Uterus (tissue), 4 donors: ENCODE measurements around the gene TBXAS1. TPM values are rescaled to one million over a fixed set of nuclear protein-coding genes. Genes with fewer than 3 reads are reported as not detected.
A peak's percentile ranks its signal among the peaks of the same experiment; 100 is the strongest.

Source experiments
- DNase-seq, 2 donors: peaks; one replicate each; pipeline ENCODE4 v3.0.0-alpha.2; 2019 to 2020
- H3K27ac ChIP-seq, 2 donors: fragments of 200-600 bp; sonication (generic); 1 replicate in 1 of 2; 2 replicates in 1 of 2; pipeline ENCODE4 v1.5.1; 2016 to 2018
- H3K27me3 ChIP-seq, 2 donors: fragments of 200-600 bp; sonication (generic); one replicate each; pipeline ENCODE4 v1.5.1; 2018 to 2019; ENCODE audit warnings: control low read depth in 1 of 2
- H3K36me3 ChIP-seq, 2 donors: fragments of 200-600 bp; sonication (generic); one replicate each; pipeline ENCODE4 v1.5.1; 2019; ENCODE audit warnings: control low read depth in 1 of 2
- H3K4me1 ChIP-seq, 2 donors: fragments of 200-600 bp; sonication (generic); one replicate each; pipeline ENCODE4 v1.5.1; 2018 to 2019; ENCODE audit warnings: control low read depth in 1 of 2
- H3K4me3 ChIP-seq, 2 donors: fragments of 200-600 bp; sonication (generic); 1 replicate in 1 of 2; 2 replicates in 1 of 2; pipeline ENCODE4 v1.5.1; 2018 to 2019; ENCODE audit warnings: mild to moderate bottlenecking in 1 of 2
- H3K9me3 ChIP-seq, 2 donors: fragments of 200-600 bp; sonication (generic); one replicate each; pipeline ENCODE4 v1.5.1; 2019; ENCODE audit warnings: control low read depth in 1 of 2
- POLR2A ChIP-seq, 2 donors: fragments of 450-650 bp; IDR thresholded peaks; one replicate each; pipeline ENCODE4 v1.6.1; 2016; ENCODE audit warnings: antibody characterized with exemption in 2 of 2, mild to moderate bottlenecking in 1 of 2, moderate library complexity in 1 of 2
- intact Hi-C: fragments of 100-400 bp; cut with DNase I; formaldehyde crosslinking; loops from one replicate; pipeline ENCODE4 v1.15.1; 2023; ENCODE audit warnings: low total_unique reads
- total RNA-seq, 4 donors: library from RNA; depleted of rRNA in 3 of 4; stranded (reverse); fragments of >200 nt in 3 of 4; gene quantifications; one replicate each; pipeline versions ENCODE4 v1.1.0 to v1.2.4, GENCODE V29; 2014 to 2023
- TF ChIP-seq, protein P1 (sequence below), 4 experiments: fragments of 200-600 bp in 2 of 4; fragments of 450-650 bp in 2 of 4; sonication (generic) in 2 of 4; IDR thresholded peaks; one replicate each; pipeline ENCODE4 v1.5.1; 2016 to 2019; ENCODE audit warnings: antibody characterized with exemption in 4 of 4, mild to moderate bottlenecking in 2 of 4, moderate library complexity in 1 of 4
- donor health status: DM: yes; HTN: yes; CAD: no.

Gene TBXAS1
- total RNA-seq, 4 donors from 2014 or later: 6.6 to 14.3 (median 11.9) TPM

DNA sequence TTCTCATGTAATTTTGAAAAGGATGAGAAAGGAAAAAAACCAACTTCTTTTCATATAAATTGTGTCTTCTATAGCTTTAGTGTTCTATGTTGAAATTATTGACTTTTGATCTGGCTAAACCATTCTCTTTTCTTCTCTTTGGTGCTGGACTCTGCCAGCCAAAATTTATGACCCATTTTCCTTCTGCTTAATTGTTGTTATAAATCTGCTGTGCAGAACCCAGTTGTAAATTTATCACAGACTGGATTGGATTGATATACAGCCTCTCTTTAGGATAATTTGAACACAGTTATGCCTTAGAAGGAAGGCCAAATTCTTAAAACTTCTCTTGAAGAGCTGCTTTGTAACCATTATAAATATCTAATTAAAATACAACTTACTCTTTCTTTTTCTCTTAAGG, 139.9 kb downstream of the TBXAS1 start:
- Histone ChIP-seq H3K4me1 (no peaks in the 10 kb centered on the region), H3K4me3 (no peak overlapping the region), H3K36me3 (no peaks in the 10 kb centered on the region), H3K27ac (peak overlapping the region in 1 of 2 donors; percentile 33), H3K27me3 (no peaks in the 10 kb centered on the region), H3K9me3 (no peaks in the 10 kb centered on the region)
- intact Hi-C loops: no loop called here
- no peak for DNase-seq
- TF ChIP-seq, protein P1, sequence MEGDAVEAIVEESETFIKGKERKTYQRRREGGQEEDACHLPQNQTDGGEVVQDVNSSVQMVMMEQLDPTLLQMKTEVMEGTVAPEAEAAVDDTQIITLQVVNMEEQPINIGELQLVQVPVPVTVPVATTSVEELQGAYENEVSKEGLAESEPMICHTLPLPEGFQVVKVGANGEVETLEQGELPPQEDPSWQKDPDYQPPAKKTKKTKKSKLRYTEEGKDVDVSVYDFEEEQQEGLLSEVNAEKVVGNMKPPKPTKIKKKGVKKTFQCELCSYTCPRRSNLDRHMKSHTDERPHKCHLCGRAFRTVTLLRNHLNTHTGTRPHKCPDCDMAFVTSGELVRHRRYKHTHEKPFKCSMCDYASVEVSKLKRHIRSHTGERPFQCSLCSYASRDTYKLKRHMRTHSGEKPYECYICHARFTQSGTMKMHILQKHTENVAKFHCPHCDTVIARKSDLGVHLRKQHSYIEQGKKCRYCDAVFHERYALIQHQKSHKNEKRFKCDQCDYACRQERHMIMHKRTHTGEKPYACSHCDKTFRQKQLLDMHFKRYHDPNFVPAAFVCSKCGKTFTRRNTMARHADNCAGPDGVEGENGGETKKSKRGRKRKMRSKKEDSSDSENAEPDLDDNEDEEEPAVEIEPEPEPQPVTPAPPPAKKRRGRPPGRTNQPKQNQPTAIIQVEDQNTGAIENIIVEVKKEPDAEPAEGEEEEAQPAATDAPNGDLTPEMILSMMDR (IDR thresholded peaks at IDR 0.05): no peak
- no peak for TF ChIP-seq POLR2A (IDR thresholded peaks at IDR 0.05)

DNA sequence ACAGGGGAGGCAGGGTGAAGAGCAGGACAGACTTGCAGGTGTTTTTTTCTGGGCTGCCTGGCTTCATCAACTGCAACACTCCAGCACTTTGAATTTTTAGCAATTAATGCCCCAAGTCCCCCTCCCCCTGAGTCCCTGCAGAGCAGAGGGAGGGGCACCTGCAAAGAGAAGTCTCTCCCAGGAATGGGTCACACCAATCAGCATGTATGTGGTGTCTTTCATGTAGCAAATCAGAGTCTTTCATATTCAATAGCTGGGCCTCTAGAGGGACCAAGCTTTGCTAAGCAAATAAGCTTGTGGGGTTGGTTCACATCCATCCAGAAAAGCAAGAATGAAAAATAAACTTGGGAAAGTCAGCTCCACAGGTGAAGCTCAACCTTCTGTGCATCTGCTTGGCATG, 143.0 kb downstream of the TBXAS1 start:
- DNase-seq: no peak
- no peaks in the 10 kb centered on the region for H3K36me3 ChIP-seq
- no peaks in the 10 kb centered on the region for H3K4me1 ChIP-seq
- no peaks in the 10 kb centered on the region for H3K27me3 ChIP-seq
- H3K9me3 ChIP-seq: no peaks in the 10 kb centered on the region
- intact Hi-C loops: no loop called here
- no peak overlapping the region for H3K27ac ChIP-seq
- TF ChIP-seq, protein P1 (IDR thresholded peaks at IDR 0.05): no peak
- TF ChIP-seq POLR2A (IDR thresholded peaks at IDR 0.05): no peak
- no peak overlapping the region for H3K4me3 ChIP-seq

DNA sequence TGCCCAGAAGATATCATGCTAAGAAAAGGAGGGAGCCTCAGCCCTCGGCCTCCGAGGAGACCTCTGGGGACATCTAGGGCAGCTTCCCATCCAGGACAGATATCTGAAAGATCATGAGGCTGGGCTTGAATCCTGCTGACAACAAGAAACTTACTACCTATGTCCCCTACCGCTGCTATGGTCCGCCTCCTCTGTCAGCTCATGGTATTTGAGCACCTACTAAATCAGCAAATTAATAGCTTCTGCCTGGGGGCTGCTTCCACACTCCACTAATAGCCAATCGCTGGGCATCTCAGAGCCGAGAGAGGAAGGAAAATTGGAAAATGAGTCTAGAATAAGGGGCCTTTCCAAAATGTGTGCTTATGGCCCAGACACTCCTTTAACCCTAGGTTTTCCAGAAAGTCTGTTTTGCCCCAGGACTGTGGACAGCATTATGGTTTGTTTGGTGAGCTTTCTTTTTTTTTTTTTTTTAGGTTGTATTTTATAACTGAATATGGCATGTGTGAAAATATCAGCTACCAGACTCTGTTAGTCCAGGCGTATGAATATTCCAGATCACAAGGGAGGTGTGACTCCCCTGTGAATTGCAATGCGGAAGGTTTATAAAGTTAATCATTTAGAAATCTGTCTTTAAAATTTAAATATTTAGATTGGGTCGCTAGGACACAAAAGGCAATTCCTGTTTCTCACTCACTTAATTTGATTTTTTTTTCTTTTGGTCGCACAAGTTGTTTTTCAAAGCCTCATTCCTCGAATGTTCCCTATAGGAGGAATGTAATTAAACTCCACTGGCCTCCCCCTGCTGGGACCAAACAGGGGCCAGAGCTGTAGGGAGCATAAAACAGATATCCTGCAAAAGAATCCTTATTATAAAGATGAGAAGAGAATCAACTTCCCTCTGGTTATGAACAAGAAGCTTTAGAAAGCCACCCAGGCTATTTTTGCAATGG, 144.3 kb downstream of the TBXAS1 start:
- intact Hi-C loops: no loop called here
- H3K9me3 ChIP-seq: no peaks in the 10 kb centered on the region

DNA sequence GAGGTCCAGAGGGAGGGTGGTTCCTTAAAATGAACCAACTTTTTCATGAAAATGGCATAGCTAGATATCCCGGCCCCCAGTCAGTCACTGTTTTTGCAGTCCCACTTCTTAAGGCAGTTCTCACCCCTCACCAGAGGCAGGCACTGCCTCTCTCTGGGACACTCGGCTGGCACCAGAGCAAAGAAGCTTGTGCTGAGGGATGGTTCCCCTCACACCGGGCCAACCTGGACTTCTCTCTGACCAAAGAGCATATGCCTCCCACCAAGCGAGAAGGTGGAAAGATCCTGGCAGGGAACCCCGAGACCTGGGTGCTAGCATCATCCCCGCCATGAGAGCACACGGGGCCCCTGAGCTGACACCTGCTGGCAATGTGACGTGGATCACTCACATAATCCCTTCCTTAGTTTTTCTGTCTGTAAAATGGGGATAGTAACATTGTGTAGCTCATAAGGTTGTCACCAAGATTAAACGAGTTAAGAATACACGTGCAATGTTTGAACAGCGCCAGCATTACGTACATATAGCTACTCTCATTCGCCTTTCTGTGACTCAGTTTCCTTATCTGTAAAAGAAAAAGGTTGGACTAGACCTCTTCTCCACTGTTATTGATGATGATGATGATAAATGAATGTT, 145.2 kb downstream of the TBXAS1 start:
- H3K4me3 ChIP-seq: no peak overlapping the region
- no peak for TF ChIP-seq POLR2A (IDR thresholded peaks at IDR 0.05)
- TF ChIP-seq, protein P1 (IDR thresholded peaks at IDR 0.05): no peak
- DNase-seq: no peak
- no peaks in the 10 kb centered on the region for H3K36me3 ChIP-seq
- H3K9me3 ChIP-seq: no peaks in the 10 kb centered on the region
- no peaks in the 10 kb centered on the region for H3K27me3 ChIP-seq
- no peak overlapping the region for H3K27ac ChIP-seq
- intact Hi-C loops: no loop called here
- H3K4me1 ChIP-seq: no peaks in the 10 kb centered on the region

More for the DNA sequence above, 144.3 kb downstream of the TBXAS1 start:
- no peak overlapping the region for H3K4me3 ChIP-seq
- DNase-seq: no peak
- TF ChIP-seq, protein P1 (IDR thresholded peaks at IDR 0.05): no peak
- TF ChIP-seq POLR2A (IDR thresholded peaks at IDR 0.05): no peak
- H3K4me1 ChIP-seq: no peaks in the 10 kb centered on the region
- no peak overlapping the region for H3K27ac ChIP-seq
- no peaks in the 10 kb centered on the region for H3K36me3 ChIP-seq
- H3K27me3 ChIP-seq: no peaks in the 10 kb centered on the region
